KOPT-K1 (cell line): ENCODE data around the gene PDE1A.

Experiments used
- H3K27ac ChIP-seq: fragments of 200-600 bp; sonication (generic); 2 replicates; pipeline ENCODE4 v1.5.1; 2016; ENCODE audit warnings: antibody characterized with exemption, mild to moderate bottlenecking, low read depth, low read length; ENCODE audit not compliant: poor library complexity, severe bottlenecking
- H3K36me3 ChIP-seq: fragments of 200-600 bp; sonication (generic); 2 replicates; pipeline ENCODE4 v1.5.1; 2017; ENCODE audit warnings: antibody characterized with exemption, mild to moderate bottlenecking, low read length, moderate library complexity; ENCODE audit not compliant: insufficient read depth
- H3K9me3 ChIP-seq: fragments of 200-600 bp; sonication (generic); 2 replicates; pipeline ENCODE4 v1.5.1; 2017; ENCODE audit warnings: antibody characterized with exemption, low read length, mild to moderate bottlenecking; ENCODE audit not compliant: insufficient read depth, poor library complexity, severe bottlenecking

Gene PDE1A

DNA sequence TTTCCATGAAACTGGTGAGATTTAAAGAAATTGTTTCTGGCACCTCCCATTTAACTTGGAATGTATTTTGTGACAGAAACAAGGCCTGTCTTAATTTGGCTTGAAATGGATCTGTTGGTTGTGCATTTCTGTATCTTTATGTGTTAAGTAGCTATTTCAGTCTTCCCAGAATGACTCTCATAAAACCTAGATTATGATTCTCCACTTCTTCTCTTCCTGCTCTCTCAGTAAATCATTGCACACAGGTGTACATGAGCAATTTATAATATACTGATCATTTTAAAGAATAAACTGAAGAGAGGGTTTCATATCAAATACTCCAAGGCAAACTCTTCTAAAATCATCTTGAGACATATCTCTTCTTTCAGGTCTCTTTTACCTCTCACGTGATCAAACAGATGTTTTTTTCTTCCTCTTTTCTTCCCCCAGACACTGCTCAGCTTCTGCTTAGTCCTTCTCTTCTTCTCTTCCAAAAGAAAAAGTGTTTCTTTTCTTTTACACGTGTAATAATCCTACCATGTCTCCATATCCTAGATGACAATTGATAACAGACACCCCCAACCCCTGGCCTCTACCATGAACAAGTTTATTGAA is 329.2 kb downstream of the PDE1A start:
- Histone ChIP-seq H3K36me3 (no peaks in the 10 kb centered on the region), H3K27ac (no peak overlapping the region), H3K9me3 (no peaks in the 10 kb centered on the region)

DNA sequence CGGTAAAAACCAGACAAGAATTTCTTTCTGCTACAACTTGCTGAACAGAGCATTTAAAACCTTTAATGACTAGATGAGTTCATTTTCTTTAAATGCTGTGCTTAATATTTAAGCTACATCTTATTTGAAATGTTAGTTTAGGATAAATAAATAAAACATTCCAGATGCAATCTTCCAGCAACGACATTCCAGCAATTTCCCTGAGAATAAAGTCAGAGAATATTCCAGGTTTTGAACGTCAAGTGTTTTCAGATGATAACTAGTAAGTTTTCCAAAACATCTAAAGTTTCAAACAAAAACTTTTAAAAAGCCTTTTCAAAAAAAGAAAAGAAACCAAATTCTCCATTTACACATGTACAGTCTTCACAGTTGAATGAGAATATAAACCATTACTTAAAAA is 336.4 kb downstream of the PDE1A start:
- H3K27ac ChIP-seq = no peak overlapping the region
- H3K9me3 ChIP-seq = no peaks in the 10 kb centered on the region
- no peaks in the 10 kb centered on the region for H3K36me3 ChIP-seq
